GM12891 (cell line): ENCODE data around the gene CCBE1.

Source experiments
- POLR2A ChIP-seq: IDR thresholded peaks from 2 replicates; pipeline ENCODE4 v1.6.1; 2011; ENCODE audit warnings: low read depth, low read length, control low read depth
- POLR2AphosphoS5 ChIP-seq: IDR thresholded peaks from 2 replicates; pipeline ENCODE4 v1.6.1; 2011; ENCODE audit warnings: low read depth, low read length, control low read depth
- SPI1 ChIP-seq: IDR thresholded peaks from 2 replicates; pipeline ENCODE4 v1.6.1; 2011; ENCODE audit warnings: low read depth, low read length, control low read depth

DNA sequence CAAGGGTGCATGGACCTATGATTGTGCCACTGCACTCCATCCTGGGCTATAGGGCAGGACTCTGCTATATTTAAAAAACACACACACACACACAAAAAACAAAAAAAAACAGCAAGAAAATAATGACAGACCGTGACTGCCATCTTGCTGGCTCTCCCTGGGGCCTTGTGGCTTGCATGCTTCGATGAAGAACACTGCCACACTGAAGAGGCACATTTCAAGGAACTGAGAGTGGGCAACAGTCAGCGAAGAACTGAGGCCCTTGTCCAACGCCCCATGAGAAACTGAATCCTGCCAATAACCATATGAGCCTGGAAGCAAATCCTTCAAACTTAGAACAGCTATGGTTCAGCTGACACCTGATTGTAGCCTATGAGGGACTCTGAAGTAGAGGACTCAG, 158.1 kb downstream of the CCBE1 start:
- TF ChIP-seq POLR2A = no peak
- TF ChIP-seq POLR2AphosphoS5 = no peak
- no peak for TF ChIP-seq SPI1
